BE2C (cell line): ENCODE results near the gene ATP4B.

ENCODE experiments used
- DNase-seq: peaks from one replicate; pipeline ENCODE4 v3.0.0-alpha.2; 2020
- H3K27me3 ChIP-seq: fragments of 250-450 bp; sonication (Bioruptor Pico); 2 replicates; pipeline ENCODE4 v1.5.1; 2020; ENCODE audit warnings: mild to moderate bottlenecking
- H3K36me3 ChIP-seq: fragments of 250-450 bp; sonication (Bioruptor Pico); 2 replicates; pipeline ENCODE4 v1.5.1; 2020; ENCODE audit warnings: mild to moderate bottlenecking
- H3K4me1 ChIP-seq: fragments of 250-450 bp; sonication (Bioruptor Pico); 2 replicates; pipeline ENCODE4 v1.5.1; 2020
- H3K4me3 ChIP-seq: 2 replicates; pipeline ENCODE4 v1.5.1; 2011; ENCODE audit warnings: low read depth, low read length
- H3K9me3 ChIP-seq: fragments of 250-450 bp; sonication (Bioruptor Pico); 2 replicates; pipeline ENCODE4 v1.5.1; 2020
- TF ChIP-seq, protein P1 (sequence below): IDR thresholded peaks from 2 replicates; pipeline ENCODE4 v1.5.1; 2012; ENCODE audit warnings: mild to moderate bottlenecking, low read depth, low read length

ATP4B gene

DNA sequence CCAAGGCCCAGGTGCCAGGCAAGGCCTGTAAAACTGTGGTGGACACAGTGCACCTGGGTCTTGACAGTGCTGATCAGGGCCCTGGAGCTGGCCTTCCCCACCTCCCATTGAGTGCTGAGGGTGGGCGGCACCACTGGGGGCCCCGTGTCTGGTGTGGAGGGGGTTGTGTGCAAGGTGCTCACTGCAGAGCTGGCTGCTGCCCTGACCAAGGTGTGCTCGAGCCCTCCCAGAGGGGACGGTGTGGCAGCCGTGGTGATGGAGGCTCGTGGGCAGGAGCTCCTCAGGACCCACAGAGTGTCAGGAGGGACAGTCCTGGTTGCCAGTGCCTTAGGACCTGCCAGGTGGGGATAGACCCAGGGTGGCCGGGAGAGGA, 23.0 kb downstream of the ATP4B start:
- Histone ChIP-seq H3K9me3 (no peaks in the 10 kb centered on the region), H3K27me3 (no peaks in the 10 kb centered on the region)
- TF ChIP-seq, protein P1, sequence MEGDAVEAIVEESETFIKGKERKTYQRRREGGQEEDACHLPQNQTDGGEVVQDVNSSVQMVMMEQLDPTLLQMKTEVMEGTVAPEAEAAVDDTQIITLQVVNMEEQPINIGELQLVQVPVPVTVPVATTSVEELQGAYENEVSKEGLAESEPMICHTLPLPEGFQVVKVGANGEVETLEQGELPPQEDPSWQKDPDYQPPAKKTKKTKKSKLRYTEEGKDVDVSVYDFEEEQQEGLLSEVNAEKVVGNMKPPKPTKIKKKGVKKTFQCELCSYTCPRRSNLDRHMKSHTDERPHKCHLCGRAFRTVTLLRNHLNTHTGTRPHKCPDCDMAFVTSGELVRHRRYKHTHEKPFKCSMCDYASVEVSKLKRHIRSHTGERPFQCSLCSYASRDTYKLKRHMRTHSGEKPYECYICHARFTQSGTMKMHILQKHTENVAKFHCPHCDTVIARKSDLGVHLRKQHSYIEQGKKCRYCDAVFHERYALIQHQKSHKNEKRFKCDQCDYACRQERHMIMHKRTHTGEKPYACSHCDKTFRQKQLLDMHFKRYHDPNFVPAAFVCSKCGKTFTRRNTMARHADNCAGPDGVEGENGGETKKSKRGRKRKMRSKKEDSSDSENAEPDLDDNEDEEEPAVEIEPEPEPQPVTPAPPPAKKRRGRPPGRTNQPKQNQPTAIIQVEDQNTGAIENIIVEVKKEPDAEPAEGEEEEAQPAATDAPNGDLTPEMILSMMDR: no peak

DNA sequence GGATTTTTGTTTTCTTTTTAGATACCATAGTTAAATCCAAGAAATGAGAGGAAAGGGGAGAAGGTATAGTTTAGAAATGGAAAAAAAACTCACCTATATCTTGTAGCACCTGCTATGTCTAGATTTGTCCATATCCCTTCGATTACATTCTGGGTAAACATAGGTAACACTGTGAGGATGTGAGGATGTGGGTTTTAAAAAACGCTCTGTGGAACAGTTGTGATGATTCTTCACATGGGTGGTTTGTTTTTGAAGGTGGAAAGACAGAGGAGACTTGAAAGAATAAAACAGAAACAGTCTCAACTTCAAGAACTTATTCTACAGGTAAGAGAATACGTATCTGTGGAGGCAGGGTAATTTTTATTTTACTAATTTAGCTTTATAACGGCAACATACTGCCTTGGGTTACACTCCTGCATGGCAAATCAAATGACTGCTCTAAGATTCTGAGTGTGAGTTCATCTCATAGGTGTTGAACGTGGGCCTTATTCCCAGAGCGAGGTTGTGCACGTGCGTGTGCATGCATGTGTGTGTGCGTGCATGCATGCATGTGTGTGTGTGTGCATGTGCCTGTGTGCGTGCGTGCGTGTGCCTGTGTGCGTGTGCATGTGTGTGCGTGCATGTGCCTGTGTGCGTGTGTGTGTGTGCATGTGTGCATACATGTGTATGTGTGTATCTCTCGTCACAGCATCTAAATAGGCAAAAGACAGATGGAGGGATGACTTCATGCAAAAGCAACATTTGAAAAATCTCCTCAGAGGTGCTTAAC, 23.5 kb downstream of the ATP4B start:
- peaks cover 90% of the 10 kb centered on the region for H3K36me3 ChIP-seq
- no peaks in the 10 kb centered on the region for H3K27me3 ChIP-seq
- no peak overlapping the region for H3K4me3 ChIP-seq
- no peak for DNase-seq
- no peaks in the 10 kb centered on the region for H3K9me3 ChIP-seq
- no peaks in the 10 kb centered on the region for H3K4me1 ChIP-seq
- TF ChIP-seq, protein P1: no peak

More for the DNA sequence above, 23.0 kb downstream of the ATP4B start:
- DNase-seq: no peak
- peaks cover 94% of the 10 kb centered on the region for H3K36me3 ChIP-seq
- no peaks in the 10 kb centered on the region for H3K4me1 ChIP-seq
- no peak overlapping the region for H3K4me3 ChIP-seq

DNA sequence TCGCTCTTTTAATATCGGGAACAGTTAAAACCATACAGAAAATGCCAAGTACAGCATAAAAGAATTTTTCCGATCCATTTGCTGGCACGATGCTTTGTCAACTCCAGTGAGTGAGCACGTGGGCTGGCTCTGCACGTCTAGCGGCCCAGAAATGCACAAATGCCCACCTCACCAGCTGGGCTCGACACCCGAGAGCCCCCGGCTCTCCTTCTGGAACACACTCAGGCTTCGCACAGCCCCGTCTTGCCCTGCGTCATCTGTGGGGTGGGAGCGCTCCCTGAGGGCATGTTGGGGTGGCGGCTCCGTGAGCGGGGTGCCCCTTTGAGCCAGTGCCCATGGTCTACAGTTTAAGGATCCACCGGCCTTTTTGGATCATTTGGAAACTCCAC, 24.5 kb downstream of the ATP4B start:
- peaks cover 81% of the 10 kb centered on the region for H3K36me3 ChIP-seq
- H3K27me3 ChIP-seq: no peaks in the 10 kb centered on the region
- no peak for DNase-seq
- H3K4me3 ChIP-seq: no peak overlapping the region
- TF ChIP-seq, protein P1: no peak
- H3K9me3 ChIP-seq: no peaks in the 10 kb centered on the region
- no peaks in the 10 kb centered on the region for H3K4me1 ChIP-seq

DNA sequence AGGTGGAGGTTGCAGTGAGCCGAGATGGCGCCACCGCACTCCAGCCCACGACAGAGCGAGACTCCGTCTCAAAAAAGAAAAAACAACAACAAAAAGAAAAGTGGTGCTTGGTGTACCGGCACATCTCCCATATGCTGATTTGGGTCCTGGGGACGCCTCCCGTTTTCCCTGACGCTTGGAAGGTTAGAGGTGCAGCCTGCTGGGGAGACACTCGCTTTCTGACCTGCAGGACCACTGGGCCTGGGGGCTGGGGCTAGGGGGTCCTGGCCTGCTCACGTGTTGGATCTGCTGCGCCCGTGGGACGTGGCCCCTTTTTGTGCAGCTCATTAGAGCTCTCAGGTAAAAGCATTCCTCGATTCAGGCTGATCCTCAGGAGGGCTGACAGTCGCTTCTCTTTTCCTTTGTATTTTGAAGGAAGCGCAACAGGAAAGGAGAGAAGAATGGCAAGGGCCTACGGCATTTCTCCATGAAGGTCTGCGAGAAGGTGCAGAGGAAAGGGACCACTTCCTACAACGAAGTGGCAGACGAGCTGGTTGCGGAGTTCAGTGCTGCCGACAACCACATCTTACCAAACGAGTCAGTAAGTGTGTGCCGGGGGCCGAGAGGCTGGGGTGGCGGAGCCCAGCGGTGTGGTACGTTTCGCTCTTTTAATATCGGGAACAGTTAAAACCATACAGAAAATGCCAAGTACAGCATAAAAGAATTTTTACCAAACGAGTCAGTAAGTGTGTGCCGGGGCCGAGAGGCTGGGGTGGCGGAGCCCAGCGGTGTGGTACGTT, 25.1 kb downstream of the ATP4B start:
- Histone ChIP-seq H3K36me3 (peaks cover 78% of the 10 kb centered on the region), H3K9me3 (no peaks in the 10 kb centered on the region), H3K4me3 (no peak overlapping the region), H3K27me3 (no peaks in the 10 kb centered on the region), H3K4me1 (no peaks in the 10 kb centered on the region)
- DNase-seq: no peak
- TF ChIP-seq, protein P1: no peak

DNA sequence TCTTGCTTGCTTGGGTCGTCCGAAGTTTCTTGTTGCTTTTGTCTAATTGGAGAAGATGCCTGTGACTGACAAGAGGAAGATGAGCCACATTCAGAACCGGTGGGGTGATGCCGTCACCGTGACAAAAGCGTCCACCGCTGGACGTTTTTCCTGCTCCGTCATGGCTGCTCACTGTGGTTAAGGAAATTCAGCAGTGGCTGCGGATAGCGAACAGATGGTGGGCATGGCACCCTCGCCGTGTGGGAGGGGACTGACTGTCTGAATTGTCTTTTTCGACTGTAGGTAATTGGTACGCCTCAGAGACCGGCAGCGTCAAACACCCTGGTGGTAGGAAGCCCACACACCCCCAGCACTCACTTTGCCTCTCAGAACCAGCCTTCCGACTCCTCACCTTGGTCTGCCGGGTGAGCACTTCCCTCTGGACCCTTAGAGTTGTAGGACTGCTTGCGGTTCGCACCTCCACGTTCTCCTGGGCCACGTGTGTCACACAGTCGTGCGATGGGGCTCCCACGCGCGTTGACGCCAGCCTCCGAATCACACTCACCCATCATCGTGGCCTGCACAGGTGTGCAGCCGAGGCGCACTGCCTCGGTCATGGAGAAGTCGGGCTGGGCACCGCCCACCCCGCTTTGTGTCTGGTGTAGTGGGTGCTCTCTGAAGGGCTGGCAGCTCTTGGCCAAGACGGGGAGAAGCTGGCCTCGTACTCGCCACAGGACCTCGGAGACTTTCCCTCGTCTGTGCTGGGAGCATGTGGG, 26.5 kb downstream of the ATP4B start:
- no peaks in the 10 kb centered on the region for H3K27me3 ChIP-seq
- no peak overlapping the region for H3K4me3 ChIP-seq
- H3K4me1 ChIP-seq: no peaks in the 10 kb centered on the region
- peaks cover 77% of the 10 kb centered on the region for H3K36me3 ChIP-seq
- no peaks in the 10 kb centered on the region for H3K9me3 ChIP-seq
- TF ChIP-seq, protein P1: no peak
- no peak for DNase-seq

DNA sequence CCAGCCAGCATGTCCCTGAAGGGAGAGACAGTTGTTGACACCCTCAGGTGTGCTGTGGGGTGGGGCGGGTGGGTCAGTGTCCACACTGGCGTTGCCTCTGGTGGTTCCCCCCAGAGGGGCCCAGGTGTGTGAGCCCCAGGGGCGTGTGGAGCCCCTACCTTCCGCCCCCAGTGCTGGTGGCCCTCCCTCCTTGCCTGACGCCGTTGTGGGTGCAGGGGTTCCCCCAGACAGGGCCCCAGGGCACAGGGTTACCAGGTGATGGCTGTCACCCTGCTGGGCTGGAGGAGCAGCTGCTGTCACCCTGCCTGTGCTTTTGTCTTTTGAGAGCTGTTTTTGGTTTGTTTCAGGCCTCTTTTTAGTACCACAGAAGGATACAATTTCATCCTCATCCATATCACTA, 27.2 kb downstream of the ATP4B start:
- DNase-seq: no peak
- Histone ChIP-seq H3K9me3 (no peaks in the 10 kb centered on the region), H3K27me3 (no peaks in the 10 kb centered on the region), H3K4me3 (no peak overlapping the region), H3K4me1 (no peaks in the 10 kb centered on the region), H3K36me3 (peaks cover 74% of the 10 kb centered on the region)
- TF ChIP-seq, protein P1: no peak
